ENCODE data around the gene MAMDC2.
"Not testable (repeated sequence)": the region's sequence is repeated elsewhere in the genome, so short reads cannot be mapped to it uniquely, and the experiment has no call there.

The MAMDC2 gene

DNA sequence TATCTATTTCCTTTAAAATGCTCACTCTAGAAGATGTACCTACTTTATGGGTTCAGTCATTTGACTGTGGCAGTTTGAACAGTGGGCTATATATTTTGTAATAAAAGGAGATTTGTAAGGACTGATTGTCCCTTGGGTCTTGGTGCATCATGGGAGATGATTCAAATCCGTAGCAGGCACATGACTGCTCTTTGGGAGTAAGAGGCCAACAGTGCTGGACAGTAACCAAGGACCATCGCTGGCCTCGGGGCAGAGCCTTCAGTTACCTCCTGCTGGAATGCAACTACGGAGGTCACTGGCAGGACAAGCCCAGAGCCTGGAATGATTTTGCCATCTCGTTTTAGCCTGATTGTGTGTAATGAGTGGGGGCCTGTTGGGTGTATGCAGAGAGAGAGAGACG is 7.0 kb upstream of the MAMDC2 start:
- DNase-seq (ENCODE audit: low read depth in 2 of 2) = no peak

DNA sequence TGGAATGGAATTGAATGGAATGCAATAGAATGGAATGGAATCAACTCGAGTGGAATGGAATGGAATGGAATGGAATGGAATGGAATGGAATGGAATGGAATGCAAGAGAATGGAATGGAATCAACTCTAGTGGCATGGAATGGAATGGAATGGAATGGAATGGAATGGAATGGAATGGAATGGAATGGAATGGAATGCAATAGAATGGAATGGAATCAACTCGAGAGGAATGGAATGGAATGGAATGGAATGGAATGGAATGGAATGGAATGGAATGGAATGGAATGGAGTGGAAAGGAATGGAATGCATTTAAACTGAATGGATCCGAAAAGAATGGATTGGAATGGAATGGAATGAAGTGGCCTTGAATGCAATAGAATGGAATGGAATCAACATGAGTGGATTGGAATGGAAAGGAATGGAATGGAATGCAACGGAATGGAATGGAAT is 5.5 kb upstream of the MAMDC2 start:
- DNase-seq (ENCODE audit: low read depth in 2 of 2) = not testable (repeated sequence)

DNA sequence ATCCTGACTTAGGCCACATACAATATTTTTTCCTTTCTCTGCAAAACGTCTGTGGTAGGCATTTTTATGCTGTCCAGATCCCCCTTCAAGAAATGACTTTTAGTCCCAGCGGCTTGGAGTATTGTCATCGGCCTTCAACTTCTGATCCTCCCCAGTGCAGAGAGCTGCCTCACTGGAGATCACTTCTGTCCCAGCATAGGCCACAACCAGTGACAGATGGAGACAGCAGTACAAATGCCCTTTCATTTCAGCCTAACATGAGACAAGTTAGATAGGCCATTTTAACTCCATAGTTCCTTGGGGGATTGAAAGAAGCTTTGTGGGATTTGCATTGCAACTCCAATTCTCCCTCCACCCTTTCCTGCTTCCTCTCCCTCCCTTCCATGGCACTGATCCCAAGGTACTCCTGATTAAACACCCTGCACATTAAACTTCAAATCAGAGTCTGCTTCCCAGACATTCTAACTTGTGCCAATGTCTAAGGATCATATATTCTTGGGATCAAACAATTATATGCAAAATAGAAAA is 3.2 kb upstream of the MAMDC2 start:
- DNase-seq (ENCODE audit: low read depth in 2 of 2) = no peak

DNA sequence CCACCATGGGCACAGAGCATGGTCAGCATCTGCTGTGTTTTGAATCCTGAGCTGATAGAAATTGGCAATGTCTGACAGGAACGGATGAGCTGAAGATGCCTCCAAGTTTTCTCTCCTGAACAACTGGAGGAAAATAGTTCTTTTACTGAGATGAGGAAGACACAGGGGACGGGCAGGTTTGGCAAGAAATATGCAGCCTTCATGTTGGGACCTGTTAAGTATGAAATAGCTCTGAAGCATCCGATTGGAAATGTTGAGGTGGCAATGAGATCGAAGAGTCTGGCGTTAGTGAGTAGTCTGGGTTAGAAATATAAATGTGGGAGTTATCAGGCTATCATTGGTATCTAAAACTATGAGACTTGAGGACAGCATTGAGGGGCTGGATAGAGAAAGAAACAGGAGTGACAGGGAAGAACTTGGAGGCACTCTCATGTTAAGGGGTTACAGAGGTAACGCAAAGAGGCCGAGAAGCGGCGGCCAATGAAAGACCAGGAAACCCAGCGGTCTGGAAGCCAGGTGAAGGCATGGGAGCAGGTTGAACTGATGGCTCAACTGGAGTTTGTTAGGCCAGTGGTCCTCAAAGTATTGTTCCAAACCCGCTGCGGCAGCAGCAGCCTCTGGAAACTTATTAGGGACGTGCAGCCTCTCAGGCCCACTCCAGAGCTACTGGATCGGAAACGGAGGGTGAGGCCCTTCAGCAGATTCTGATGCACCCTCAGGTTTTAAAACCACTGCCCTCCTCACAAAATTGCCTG is 1.0 kb upstream of the MAMDC2 start:
- no peak for DNase-seq (ENCODE audit: low read depth in 2 of 2)

DNA sequence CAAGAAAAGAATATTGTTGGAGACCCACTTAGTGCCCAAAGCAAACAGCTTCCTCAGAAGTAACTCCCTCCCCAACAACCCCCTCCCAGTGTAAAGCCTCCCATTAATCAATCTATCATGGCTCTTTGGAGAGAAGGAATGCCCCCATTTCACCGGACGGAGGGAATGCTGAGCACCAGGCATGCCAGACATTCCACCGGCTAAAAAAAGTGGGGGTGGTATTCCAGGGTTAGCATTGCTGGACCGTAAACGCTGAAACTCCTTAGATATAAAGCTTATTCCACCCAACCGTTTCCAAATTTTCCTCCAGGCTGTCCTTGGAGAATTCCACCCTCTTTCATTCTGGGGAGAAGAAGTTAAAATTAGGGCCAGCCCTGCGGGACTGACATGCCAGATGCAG is 363 bp upstream of the MAMDC2 start:
- DNase-seq (ENCODE audit: low read depth in 2 of 2) = no peak

DNA sequence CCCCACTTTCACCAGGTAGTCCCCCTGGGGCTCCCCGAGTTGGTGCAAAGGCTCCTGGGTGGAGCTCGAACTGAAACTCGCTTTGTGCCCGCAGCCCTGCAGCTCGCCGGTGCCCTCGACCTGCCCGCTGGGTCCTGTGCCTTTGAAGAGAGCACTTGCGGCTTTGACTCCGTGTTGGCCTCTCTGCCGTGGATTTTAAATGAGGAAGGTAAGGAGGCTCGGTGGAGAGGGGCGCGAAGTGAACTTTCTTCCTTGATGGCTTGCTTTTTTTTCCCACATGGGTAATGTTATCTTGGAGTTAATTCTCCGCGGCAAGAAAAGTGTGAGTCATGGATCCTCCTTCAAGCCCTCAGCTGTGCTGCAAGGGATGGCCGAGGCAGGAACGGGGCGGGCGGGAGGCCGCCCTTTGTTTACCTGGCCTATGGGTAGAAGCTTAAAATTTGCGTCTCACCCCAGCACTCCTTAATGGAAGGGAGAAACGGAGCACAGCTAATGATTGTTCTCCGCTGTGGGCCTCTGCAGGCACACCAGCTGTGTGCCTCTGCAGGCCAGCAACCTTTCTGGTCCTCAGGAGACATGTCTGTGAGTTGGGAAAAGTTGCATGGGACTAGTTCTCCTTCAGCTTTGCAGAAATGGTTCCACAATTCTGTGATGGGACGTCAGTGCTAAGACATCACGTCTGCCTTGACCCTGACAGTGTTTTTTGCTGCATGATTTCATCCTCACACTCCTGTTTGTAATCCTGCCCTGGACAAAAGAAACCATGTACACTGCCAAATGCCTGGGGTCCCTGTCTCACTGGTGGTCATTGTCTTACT is 1.1 kb downstream of the MAMDC2 start:
- DNase-seq (ENCODE audit: low read depth in 2 of 2) = no peak

DNA sequence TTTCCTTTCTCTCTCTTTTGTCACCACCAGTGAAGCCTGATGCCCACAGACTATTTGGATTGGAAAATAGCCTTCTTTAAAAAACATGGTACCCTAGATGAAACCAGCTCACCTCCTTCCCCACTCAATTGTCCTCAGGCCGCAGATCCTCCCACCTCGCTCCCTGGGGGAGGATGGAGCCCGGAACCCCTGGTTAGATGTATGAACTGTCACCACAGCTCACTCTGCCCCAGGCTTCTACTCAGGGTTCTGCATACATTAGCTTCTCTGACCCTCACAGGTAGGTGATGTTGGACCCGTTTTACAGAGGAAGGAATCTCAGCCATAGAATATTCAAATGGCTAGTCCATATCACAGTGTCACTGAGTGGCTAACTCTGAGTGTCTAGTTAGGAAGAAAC is 1.8 kb downstream of the MAMDC2 start:
- DNase-seq (ENCODE audit: low read depth in 2 of 2) = no peak

DNA sequence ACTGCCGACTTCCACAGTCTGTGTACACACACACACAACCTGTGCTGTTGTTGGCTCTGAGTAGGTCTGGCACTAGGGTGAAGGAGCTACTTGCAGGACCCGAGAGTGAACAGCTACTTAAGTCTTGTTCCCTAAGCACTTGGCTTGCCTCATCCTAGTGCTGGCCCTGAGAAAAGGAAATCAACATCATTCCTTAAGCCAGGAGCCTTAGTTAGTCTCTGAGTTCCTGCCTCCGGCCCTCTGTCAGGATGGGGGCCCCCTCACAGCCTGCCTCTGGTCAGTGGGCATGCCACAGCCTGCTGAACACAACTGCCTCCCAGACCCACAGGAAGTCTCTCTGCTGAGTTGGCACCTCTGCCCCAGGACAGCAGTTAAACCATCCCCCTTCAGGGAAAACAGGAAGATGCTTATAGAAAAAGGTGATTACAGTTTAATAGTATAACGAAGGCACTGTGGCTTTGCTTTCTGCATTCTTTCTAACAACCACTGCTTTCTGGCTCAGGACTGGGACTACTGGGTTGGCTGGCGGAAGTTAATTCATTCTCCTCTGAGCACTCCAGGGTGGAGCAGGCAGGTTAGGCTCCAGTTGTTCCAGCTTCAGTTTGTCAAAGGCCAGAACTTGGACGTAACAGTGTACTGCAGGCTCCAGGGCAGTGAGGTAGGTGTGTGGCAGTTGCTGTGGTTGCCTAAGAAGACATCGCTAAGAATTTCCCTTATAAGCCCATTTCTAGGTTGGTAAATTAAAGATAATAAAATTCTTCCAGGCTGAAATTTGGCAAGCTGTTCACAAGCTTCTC is 2.8 kb downstream of the MAMDC2 start:
- no peak for DNase-seq (ENCODE audit: low read depth in 2 of 2)

DNA sequence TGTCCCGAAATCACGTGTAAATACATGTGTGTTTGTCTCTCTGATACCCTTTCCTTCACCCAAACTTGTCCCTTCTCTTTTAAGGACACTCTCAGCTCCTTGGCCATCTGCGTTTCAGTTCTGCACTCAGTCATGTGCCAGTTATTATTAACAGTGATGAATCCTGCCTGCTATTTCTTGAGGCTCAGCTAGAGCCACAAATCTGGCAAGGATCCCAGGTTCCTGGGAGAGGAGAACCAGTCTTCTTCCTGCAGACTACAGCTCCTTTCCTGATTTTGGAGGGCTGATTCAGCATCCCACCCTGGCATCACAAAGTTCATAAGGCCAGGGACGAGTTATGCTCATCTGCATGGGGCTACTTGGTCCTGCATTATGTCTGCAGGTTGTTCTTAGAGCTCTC is 5.6 kb downstream of the MAMDC2 start:
- DNase-seq (ENCODE audit: low read depth in 2 of 2) = no peak

DNA sequence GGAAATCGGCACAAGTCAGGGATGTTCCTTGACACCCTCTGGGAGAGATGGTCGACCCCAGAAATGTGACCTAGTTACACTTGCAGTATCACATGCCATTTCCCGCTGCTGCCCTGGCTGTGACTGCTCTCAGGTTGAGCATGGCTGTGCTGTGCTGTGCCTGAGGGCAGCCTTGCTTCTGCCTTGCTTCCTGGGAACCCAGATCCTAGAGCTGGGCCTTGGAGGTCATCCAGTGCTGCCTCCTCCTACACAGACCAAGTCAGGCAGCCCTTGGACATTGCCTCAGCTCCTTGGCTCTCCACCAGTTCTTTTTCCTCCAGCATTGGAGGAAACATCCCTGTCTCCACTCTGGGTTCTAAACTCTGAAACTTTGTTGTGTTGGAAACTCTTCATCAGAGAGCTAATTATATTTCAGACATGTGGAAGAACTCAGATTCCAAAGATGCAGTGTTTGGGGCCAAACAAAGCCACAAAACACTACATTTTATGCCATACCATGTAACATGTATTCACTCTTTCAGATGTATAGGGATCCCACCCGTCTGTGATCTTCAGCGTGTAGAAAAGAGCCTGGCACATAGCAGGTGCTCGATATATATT is 6.1 kb downstream of the MAMDC2 start:
- DNase-seq (ENCODE audit: low read depth in 2 of 2) = no peak

DNA sequence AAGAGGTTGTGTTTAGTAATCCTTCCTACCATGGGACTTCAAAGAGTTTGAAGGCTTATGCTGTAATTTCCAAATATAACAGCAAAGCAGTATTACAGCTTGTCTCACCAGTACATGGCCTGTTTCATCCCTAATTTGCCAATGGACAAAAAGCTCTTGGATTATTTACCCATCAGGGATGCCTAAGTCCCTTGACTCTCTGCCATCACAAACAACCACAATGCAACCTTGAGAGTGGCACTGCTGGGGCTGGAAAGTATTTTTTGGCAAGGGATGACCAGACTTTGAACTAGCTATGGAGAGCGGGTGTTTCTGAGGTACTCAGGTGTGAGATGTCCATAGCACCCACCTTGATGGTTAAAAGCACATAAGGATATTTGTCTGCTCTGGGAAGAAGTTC is 9.1 kb downstream of the MAMDC2 start:
- DNase-seq (ENCODE audit: low read depth in 2 of 2) = no peak

DNA sequence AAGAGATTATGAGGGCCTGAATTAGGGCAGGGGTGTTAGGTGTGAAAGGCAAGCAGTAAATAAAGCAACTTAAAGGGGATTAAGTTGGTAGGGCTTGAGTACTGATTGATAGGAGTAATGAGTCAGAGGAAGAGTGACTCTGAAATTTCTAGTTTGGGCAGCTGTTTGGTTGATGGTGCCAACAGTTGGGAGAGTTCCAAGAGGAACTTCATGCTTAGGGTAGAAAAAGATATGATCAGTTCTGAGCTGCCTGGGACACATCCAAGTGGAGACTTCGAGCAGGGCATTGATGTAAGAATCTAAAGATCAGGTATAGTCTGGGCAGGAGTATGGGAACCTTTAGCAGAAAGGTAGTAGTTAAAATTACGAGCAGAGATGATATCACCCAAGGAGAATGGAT is 10.2 kb downstream of the MAMDC2 start:
- no peak for DNase-seq (ENCODE audit: low read depth in 2 of 2)

DNA sequence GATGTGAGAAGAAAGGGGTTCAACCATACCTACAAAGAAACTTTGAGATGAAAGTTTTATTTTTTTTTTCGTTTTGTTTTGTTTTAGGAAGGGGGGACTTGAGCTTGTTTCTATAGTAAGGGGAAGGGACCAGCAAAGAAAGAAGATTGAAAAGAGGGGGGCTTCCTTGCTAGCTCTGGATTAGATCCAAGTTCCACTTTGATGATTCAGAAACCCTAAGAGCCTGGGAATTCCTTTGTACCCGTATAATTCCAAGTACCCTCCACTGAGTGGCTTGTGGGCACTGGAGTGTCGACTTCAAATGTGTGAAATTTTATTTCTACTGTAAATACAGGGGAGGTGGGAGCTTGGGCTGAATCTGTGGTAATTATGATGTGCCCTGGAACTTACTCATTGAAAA is 10.9 kb downstream of the MAMDC2 start:
- DNase-seq (ENCODE audit: low read depth in 2 of 2) = no peak

DNA sequence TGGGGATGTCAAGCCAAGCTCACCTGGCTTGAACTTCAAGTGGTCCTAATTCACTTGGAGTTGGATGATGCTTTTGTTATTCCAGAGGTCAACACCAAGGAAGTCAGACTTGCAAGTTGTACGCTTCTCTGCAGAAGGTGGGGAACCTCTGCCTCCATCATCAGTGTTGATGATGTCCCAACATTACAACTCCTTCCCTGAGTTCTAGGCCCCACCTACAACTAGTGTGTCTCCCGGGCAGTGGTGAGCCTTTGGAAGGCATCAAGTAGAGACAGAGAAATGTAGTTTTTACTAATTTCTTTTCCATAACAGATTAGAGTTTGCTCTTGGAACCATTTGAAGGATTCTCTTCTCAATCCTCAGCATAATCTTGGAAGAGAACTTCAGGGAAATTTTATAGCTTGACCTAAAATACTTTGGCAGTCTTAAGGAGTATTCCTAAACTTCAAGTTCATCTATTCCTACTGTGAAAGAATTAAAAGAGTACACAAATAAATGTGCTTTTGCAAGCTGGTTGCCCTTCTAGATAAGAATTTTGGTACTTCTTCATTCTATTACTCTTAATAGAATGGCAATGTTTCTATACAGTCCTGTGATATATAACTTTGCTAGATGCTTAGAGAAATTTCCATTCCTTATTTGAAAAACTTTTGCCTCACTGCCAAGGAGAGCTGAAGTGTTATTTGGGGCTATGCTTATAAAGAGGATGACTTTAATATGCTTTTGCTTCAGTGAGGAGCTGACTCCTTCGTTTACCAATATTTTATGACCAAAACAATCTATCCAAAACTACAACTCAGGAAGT is 12.0 kb downstream of the MAMDC2 start:
- DNase-seq (ENCODE audit: low read depth in 2 of 2) = no peak

DNA sequence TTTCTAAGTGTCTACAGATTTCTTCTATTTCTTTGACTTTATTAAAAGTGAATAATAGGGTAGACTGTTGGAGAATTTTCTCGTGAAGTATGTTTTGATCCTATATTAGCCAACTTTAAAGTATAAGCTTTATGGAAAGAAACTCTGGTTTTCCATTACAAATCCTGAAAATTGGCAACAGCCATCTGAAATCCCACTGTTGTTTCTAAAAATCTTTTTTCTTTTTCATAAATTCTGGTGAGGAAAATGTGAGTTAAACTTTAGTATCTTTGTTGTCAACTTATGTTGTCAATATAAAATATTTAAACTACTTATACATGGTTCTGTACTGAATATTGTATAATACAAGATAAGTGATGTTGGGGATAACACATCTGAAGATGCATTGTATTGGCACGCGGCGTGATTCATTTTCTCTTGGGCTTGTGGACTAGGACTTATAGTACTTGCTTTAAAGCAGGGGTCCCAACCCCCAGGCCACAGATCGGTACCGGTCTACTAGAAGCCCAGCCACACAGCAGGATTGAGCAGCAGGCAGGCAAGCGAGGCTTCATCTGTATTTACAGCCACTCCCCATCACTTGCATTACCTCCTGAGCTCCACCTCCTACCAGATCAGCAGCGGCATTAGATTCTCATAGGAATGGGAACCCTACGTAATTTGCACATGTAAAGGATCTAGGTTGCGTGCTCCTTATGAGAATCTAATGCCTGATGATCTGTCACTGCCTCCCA is 12.7 kb downstream of the MAMDC2 start:
- no peak for DNase-seq (ENCODE audit: low read depth in 2 of 2)

DNA sequence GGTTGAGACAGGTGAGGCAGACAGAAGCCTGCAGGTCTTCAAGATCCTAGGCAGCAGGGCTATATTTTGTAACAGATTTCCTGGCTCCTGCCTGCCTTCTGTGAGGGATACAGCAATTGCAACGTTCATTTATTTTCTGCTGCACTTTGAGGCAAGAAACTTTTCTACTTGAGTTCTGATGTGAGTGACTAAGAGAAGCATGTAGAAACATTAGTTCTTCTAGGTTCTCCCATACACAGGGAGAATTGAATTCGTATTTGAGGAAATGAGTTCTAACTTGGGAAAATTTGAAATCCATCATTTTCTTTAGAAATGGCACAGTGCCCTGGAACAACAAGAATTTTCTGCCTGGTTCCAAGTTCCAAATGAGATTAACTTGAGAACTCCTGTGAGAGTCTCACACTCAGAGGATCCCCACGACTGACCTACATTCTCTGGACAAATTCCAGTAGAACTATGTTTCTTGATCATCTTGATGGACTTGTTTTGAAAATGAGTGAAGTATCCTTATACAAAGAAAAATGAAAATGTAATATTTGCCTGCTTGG is 15.0 kb downstream of the MAMDC2 start:
- DNase-seq (ENCODE audit: low read depth in 2 of 2) = no peak

DNA sequence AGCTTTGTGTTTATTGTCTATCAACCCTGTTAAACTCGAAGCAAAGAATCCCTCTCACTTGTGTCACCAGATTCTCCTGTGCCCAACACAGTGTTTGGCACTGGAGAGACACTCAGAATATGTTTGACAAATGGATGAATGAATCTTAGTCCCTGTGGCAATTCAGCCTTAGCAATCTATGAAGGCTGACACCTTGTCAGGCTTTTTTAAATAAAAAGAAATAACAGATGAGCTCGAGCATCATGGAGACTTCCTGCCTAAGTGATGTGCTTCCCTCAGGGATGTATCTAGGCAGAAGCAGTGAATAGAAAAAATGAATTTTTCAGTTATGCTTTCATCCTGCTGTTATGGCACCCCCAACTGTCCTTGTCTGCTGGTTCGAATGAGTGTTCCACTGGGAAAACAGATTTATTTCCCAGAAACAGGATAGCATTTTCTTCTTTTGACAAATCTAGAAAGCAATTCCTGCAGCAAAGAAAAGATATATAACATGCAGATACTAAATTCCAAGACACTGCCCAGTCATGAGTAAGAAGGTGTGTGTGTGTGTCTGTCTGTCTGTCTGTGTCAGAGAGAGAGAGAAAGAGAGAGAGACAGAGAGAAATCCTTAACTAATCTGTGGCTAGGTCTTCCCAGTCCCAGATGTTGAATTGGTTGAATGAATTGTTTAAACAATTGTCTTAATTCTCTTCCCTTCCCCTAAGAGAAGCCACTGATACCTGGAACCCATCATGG is 16.7 kb downstream of the MAMDC2 start:
- DNase-seq (ENCODE audit: low read depth in 2 of 2) = no peak

DNA sequence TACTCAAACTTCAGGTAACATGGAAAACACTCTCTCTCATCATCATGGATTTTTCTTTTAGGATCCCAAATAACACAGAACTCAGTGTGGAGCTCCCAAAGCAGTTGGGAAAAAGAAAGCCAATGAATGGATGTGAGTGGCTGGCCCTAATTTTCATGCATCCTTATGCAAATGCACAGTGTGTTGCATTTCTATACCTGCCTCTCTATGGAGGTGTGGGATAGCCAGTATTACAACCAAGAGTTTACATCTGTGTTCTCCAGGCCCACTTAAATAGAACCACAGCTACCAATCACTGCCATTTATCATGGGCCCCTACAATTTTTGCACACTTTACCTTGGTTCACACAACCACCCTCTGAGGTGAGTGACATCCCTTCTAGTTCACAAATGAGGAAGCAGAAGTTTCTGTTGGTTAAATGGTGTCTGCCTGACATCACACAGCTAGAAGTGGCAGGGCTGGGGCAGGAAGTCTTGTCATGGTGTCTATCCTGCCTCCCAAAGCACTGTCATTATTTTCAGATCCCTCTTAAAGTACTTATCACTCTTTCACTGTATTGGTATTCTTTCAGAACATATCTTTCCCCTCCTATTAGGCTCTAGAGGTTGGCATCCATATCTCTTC is 17.3 kb downstream of the MAMDC2 start:
- no peak for DNase-seq (ENCODE audit: low read depth in 2 of 2)

DNA sequence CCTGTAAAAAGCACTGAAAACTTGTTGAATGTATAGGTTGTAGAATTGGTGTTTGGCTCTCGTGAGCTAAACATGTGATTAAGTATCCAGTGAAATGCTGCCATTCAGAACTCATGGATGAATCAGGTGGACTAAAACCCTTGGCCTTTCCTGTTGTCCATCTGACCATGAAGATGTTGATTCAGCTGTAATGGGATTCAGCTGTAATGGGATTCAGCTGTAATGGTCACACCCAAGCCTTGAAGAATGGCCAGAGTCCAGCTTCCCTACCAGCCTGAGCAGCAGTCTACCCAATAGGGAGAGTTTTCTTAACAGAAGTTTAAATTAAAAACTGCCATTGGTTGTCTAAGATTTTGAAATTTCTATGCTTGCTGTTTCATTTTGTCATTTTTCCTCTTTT is 18.1 kb downstream of the MAMDC2 start:
- no peak for DNase-seq (ENCODE audit: low read depth in 2 of 2)

Measured in stimulated activated CD4-positive, alpha-beta T cell treated with anti-CD3 and anti-CD28 coated beads, Interleukin-1b, Interleukin-23, amount 100 ng/mL, for 4 hours (primary cell).